Measurements from ENCODE around the gene AFAP1L2. TPM values are rescaled to one million over a fixed set of nuclear protein-coding genes. Genes with fewer than 3 reads are reported as not detected.
A peak's percentile ranks its signal among the peaks of the same experiment; 100 is the strongest.
"Not testable (repeated sequence)": the region's sequence is repeated elsewhere in the genome, so short reads cannot be mapped to it uniquely, and the experiment has no call there.

AFAP1L2 gene
- total RNA-seq, 1 experiment from 2014 or later, result 1.7 TPM

GRCh38 chr10:114335614-114336013, 68.7 kb downstream of the AFAP1L2 start:
- DNase-seq (ENCODE audit: low read depth), result no peak

DNA sequence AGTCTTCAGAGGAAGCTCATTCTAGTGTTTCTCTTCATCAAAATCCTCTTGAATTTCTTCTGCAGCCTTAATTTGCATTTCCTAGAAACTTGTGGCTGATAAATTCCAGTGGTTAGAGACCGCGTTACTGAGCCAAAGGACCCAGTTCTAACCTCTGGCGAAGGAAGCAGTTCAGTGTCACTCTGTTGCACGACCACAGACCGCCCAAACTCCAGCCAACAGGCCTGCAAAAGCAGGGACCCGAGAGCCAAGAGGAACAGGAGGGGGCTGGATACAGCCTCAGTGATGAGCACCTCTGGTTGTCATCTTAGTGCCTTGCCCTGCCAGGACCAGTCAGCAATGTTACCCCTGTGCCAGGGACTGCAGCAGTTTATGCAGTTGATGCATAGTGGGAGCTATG, 70.0 kb downstream of the AFAP1L2 start:
- peak; percentile 65 for DNase-seq (ENCODE audit: low read depth)

GRCh38 chr10:114333441-114333840, 70.9 kb downstream of the AFAP1L2 start:
- not testable (repeated sequence) for DNase-seq (ENCODE audit: low read depth)

- no peak for DNase-seq (ENCODE audit: low read depth)
Measured at GRCh38 chr10:114332301-114333192, 71.8 kb downstream of the AFAP1L2 start.

- no peak for DNase-seq (ENCODE audit: low read depth)
Measured at GRCh38 chr10:114329634-114330365, 74.5 kb downstream of the AFAP1L2 start.

DNA sequence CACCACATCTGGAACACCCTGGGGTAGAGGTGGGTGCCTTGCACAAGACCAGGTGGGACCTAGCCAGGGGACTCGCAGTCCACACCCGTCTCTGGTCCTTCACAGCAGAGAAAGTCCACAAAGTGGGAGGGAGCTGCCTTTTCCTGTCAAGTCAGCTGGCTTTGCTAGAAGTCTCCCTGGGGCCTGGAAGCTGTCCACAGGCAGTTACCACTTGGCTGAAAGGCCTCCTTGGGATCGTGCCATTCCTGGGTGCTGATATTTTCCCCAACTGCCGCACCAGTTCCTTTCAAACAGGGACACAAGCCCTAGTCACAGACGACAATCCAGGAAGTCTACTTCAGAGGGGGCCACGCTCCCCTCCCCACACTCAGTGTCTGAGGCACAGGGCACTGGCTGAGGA, 75.4 kb downstream of the AFAP1L2 start:
- DNase-seq (ENCODE audit: low read depth), result no peak

DNA sequence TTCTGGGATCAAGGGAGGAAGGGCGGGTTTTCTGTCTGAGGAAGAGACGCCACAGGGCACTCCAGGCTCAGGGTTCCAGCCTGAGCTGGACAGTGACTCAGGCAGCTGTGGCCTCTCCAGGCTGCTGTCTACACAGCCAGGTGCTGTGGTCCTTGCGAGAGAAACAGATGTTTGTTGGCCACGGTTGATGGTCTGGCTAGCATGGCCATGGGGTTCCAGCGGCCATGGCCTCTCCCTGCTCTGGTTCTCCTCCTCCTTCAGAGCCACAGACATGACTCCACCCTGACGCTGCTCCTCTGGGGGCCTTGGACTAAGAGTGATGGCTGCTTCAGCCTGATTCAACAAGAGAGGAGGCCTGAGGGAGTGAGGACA, 75.9 kb downstream of the AFAP1L2 start:
- DNase-seq (ENCODE audit: low read depth), result no peak

DNA sequence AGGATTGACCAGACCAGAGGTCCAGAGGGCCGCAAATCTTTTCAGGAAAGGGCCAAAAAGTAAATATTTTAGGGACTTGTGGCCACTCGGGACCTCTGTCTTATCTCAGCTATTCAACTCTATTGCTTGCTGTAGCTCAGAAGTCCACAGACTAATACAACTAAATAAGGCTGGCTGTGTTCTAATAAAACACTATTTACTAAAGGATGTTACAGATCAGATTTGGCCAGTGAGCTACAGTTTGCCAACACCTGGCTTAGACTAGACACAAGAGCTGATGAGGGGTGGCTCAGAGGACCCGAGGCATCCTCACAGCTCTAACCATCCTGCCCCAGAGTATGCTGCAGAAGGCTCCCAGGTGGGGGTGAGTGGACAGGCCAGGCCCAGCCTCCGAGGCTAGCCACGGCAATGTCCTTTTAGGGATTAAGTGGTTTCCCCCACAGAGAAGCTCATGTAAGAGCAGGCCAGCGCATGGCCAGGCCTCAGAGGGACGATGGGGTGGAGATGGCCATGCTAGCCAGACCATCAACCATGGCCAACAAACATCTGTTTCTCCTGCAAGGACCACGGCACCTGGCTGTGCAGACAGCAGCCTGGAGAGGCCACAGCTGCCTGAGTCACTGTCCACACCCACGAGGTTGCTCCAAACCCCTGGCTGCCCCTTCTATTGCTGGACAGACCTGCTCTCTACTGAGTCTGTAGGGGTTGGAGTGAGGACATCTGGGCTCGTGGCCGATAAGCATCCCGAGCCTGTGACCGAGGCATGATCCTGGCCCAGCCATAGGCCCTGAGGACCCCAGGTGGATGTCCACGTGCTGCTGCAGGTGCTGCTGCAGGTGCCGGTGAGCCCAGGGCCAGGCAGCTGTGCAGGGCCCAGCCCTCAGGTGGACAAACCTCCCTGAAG, 76.5 kb downstream of the AFAP1L2 start:
- no peak for DNase-seq (ENCODE audit: low read depth)

DNA sequence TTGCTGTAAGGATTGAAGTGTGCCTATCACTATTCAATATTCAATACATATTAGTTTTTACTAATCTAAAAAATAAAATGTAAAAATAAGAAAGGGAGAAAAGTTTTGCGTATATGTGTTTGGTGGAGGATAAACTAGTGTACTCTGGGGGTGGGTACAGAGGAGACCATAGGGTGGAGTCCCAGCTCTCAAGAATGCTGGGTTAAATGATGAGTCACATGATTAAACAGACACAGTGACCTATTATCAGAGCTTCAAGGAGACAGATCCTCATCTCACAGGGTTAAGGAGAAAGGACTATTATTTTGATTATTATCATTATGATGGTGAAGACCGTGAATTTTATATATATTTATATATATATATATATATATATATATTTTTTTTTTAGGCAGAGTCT, 77.5 kb downstream of the AFAP1L2 start:
- no peak for DNase-seq (ENCODE audit: low read depth)

- no peak for DNase-seq (ENCODE audit: low read depth)
Measured at GRCh38 chr10:114323023-114323422, 81.3 kb downstream of the AFAP1L2 start.

DNA sequence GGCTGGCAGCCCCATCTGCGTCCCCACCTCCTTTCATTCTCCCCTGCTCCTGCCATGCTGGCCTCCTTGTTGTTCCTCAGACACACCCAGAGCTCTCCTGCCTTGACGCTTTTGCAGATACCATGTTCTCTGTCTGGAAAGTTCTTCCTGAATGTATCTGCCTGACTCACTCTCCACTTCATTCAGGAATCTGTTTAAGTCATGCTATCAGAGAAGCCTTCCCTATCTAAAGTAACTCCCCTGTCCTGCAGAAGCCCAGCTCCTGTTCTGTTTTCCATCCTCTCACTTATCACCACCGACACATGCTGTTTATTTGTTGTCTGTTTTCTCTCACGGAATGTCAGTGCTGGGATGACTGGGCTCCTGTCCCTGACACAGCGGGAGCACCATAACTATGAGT, 82.0 kb downstream of the AFAP1L2 start:
- DNase-seq (ENCODE audit: low read depth), result no peak

- DNase-seq (ENCODE audit: low read depth), result peak; percentile 97
Measured at GRCh38 chr10:114320249-114321116, 83.8 kb downstream of the AFAP1L2 start.

DNA sequence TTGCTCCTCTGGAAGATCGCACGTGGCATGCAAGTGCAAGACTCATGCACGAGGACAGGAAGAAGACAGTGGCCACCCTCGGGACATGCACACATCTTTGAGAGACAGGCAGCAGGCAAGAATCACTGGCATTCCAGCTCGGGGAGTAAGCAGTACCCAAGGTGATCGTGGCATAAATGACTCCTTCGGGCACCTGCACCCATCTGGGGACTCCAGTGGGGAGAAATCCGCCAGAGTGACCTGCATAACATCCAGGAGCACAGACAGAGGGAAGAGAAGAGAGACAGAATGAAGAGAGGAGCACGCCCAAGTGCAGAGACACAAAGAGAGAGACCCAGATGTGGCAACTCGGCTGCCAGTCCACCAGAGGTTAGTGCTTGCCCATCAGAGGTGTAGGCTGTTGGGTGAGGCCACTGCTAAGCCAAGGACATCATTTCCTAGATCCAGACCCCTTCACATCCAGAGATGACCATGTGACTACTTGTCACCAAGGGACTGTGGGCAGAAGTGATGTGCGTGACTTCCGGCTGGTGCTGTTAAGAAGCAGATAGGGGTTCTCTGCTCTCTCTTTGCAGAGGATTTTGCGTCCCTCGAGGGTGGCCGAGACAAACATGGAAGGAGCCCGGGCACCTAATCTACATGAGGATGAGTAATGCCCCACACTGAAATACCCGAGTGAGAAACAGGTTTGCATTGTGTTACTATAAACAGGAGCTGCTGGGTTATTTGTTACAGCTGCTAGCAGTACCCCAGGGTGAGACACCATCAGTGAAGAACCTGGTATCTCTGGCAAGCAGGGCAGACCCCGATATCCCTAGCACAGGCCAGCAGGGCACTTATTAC, 84.7 kb downstream of the AFAP1L2 start:
- no peak for DNase-seq (ENCODE audit: low read depth)

GRCh38 chr10:114316744-114317143, 87.6 kb downstream of the AFAP1L2 start:
- DNase-seq (ENCODE audit: low read depth), result no peak

- no peak for DNase-seq (ENCODE audit: low read depth)
Measured at GRCh38 chr10:114315566-114316420, 88.5 kb downstream of the AFAP1L2 start.

GRCh38 chr10:114313866-114314265, 90.4 kb downstream of the AFAP1L2 start:
- no peak for DNase-seq (ENCODE audit: low read depth)

- no peak for DNase-seq (ENCODE audit: low read depth)
Measured at GRCh38 chr10:114313139-114313538, 91.2 kb downstream of the AFAP1L2 start.

GRCh38 chr10:114311496-114312209, 92.6 kb downstream of the AFAP1L2 start:
- DNase-seq (ENCODE audit: low read depth), result no peak

All from M059J (cell line).